Transverse colon (tissue), 4 donors: Measurements from ENCODE around the gene DAAM1. TPM values are rescaled to one million over a fixed set of nuclear protein-coding genes. Genes with fewer than 3 reads are reported as not detected.

Experiments
- DNase-seq: peaks from one replicate; pipeline ENCODE4 v3.0.0-alpha.2; 2019
- H3K27ac ChIP-seq, 4 donors: fragments of 200-600 bp; sonication (generic); 2 replicates each; pipeline ENCODE4 v1.5.1; 2016 to 2018; ENCODE audit warnings: inconsistent platforms in 4 of 4
- H3K27me3 ChIP-seq: fragments of 200-600 bp; sonication (generic); 2 replicates; pipeline ENCODE4 v1.5.1; 2017; ENCODE audit warnings: inconsistent platforms
- H3K36me3 ChIP-seq, 4 donors: fragments of 200-600 bp; sonication (generic); 2 replicates each; pipeline ENCODE4 v1.5.1; 2017 to 2019; ENCODE audit warnings: inconsistent platforms in 4 of 4
- H3K4me1 ChIP-seq, 4 donors: fragments of 200-600 bp; sonication (generic); 2 replicates each; pipeline ENCODE4 v1.5.1; 2017 to 2020; ENCODE audit warnings: inconsistent platforms in 4 of 4
- H3K4me3 ChIP-seq, 4 donors: fragments of 200-600 bp; sonication (generic); 1 replicate in 1 of 4; 2 replicates in 3 of 4; pipeline versions ENCODE4 v1.5.1 to v1.6.1; 2017 to 2019; ENCODE audit warnings: inconsistent platforms in 4 of 4
- H3K9me3 ChIP-seq, 2 donors: fragments of 200-600 bp; sonication (generic); 2 replicates each; pipeline ENCODE4 v1.5.1; 2017 to 2019; ENCODE audit warnings: inconsistent platforms in 2 of 2
- CTCF ChIP-seq, 5 experiments: fragments of 200-600 bp in 3 of 5; fragments of 450-650 bp in 2 of 5; sonication (generic) in 3 of 5; IDR thresholded peaks; 1 replicate in 2 of 5; 2 replicates in 3 of 5; pipeline ENCODE4 v1.5.1; 2016 to 2017; ENCODE audit warnings: antibody characterized with exemption in 5 of 5, inconsistent platforms in 3 of 5, mild to moderate bottlenecking in 2 of 5, moderate library complexity in 1 of 5
- EP300 ChIP-seq: sonication (generic); formaldehyde crosslinking; IDR thresholded peaks from one replicate; pipeline ENCODE4 v1.6.1; 2017; ENCODE audit warnings: antibody characterized with exemption, low read depth
- POLR2A ChIP-seq: fragments of 450-650 bp; IDR thresholded peaks from one replicate; pipeline ENCODE4 v1.6.1; 2016; ENCODE audit warnings: antibody characterized with exemption, mild to moderate bottlenecking, moderate library complexity
- POLR2AphosphoS5 ChIP-seq, 3 donors: sonication (generic); formaldehyde crosslinking; IDR thresholded peaks; one replicate each; pipeline ENCODE4 v1.6.1; 2016; ENCODE audit warnings: antibody characterized with exemption in 3 of 3
- WGBS, 2 donors: methylation state at CpG; one replicate each; pipeline ENCODE4 v1.1.5; 2018; ENCODE audit warnings: low coverage in 1 of 2; 5-methylcytosine and 5-hydroxymethylcytosine counted together
- in situ Hi-C, 4 donors: fragments of 200-750 bp; cut with MboI; loops; one replicate each; pipeline versions ENCODE4 v1.15.0 to v1.15.1; 2017; ENCODE audit warnings: low sequenced_read_pairs in 3 of 4, low pct_ligation_motif_present in 1 of 4, low pct_unique_long_range_greater_than_20kb in 1 of 4
- intact Hi-C: fragments of 100-400 bp; cut with DNase I; formaldehyde crosslinking; loops from one replicate; pipeline ENCODE4 v1.15.1; 2023; ENCODE audit warnings: low total_unique reads
- total RNA-seq, 4 donors: library from RNA; depleted of rRNA; stranded (reverse); fragments of >200 nt; gene quantifications; one replicate each; pipeline ENCODE4 v1.1.0, GENCODE V29; 2016

DAAM1 gene
- total RNA-seq, 4 donors from 2014 or later, result 23.9 to 44.5 (median 42.8) TPM

GRCh38 chr14:59363531-59364226, 175.2 kb downstream of the DAAM1 start:
- Histone ChIP-seq H3K4me1 (peaks cover 9 to 30% (median 29%) of the 10 kb centered on the region in 4 donors), H3K4me3 (no peak overlapping the region), H3K9me3 (no peaks in the 10 kb centered on the region), H3K36me3 (peaks cover 0 to 21% (median 11%) of the 10 kb centered on the region in 4 donors), H3K27me3 (no peaks in the 10 kb centered on the region), H3K27ac (no peak overlapping the region)
- intact Hi-C loops, result no loop called here
- WGBS, 2 donors, result 62 to 70% methylated on average over 3 to 5 of the region's 5 CpGs
- DNase-seq, result no peak
- TF ChIP-seq POLR2A (no peak), POLR2AphosphoS5 (IDR thresholded peaks at IDR 0.05) (no peak), EP300 (no peak), CTCF (IDR thresholded peaks at IDR 0.05) (no peak)
- in situ Hi-C loops, result no loop called here

- Histone ChIP-seq H3K27me3 (no peaks in the 10 kb centered on the region), H3K4me1 (peaks cover 0 to 11% (median 5%) of the 10 kb centered on the region in 4 donors), H3K27ac (no peak overlapping the region), H3K9me3 (no peaks in the 10 kb centered on the region), H3K36me3 (peaks cover 0 to 18% (median 6%) of the 10 kb centered on the region in 4 donors), H3K4me3 (no peak overlapping the region)
- WGBS, 2 donors, result 73 to 74% methylated on average over 3 of the region's 3 CpGs
- intact Hi-C loops, result no loop called here
- DNase-seq, result no peak
- TF ChIP-seq POLR2AphosphoS5 (IDR thresholded peaks at IDR 0.05), result no peak
- TF ChIP-seq CTCF (IDR thresholded peaks at IDR 0.05), result no peak
- TF ChIP-seq POLR2A, result no peak
- in situ Hi-C loops, result no loop called here
Observed at GRCh38 chr14:59370158-59370742, 181.8 kb downstream of the DAAM1 start.

GRCh38 chr14:59371771-59372170, 183.3 kb downstream of the DAAM1 start:
- no peaks in the 10 kb centered on the region for H3K9me3 ChIP-seq
- 52 to 59% methylated on average over 2 of the region's 2 CpGs for WGBS, 2 donors
- H3K27me3 ChIP-seq, result no peaks in the 10 kb centered on the region
- no peak overlapping the region for H3K27ac ChIP-seq
- no peak for TF ChIP-seq POLR2A
- TF ChIP-seq CTCF (IDR thresholded peaks at IDR 0.05), result no peak
- no peak for TF ChIP-seq POLR2AphosphoS5 (IDR thresholded peaks at IDR 0.05)
- no peak for TF ChIP-seq EP300
- H3K4me3 ChIP-seq, result no peak overlapping the region
- DNase-seq, result no peak
- H3K36me3 ChIP-seq, result peaks cover 0 to 18% (median 6%) of the 10 kb centered on the region in 4 donors
- peaks cover 0 to 13% (median 5%) of the 10 kb centered on the region in 4 donors for H3K4me1 ChIP-seq
- intact Hi-C loops (no loop called here), in situ Hi-C loops (no loop called here)

- DNase-seq, result no peak
- Histone ChIP-seq H3K36me3 (no peaks in the 10 kb centered on the region), H3K4me3 (no peak overlapping the region), H3K9me3 (no peaks in the 10 kb centered on the region), H3K27ac (no peak overlapping the region), H3K4me1 (peaks cover 0 to 26% (median 11%) of the 10 kb centered on the region in 4 donors), H3K27me3 (no peaks in the 10 kb centered on the region)
- 53 to 77% methylated on average over 3 of the region's 3 CpGs for WGBS, 2 donors
- TF ChIP-seq POLR2A, result no peak
- intact Hi-C loops (no loop called here), in situ Hi-C loops (no loop called here)
Observed at GRCh38 chr14:59374048-59374447, 185.6 kb downstream of the DAAM1 start.
